ENCODE results near the gene COL5A2. TPM values are rescaled to one million over a fixed set of nuclear protein-coding genes. Genes with fewer than 3 reads are reported as not detected.

COL5A2 gene
- total RNA-seq, 1 experiment from 2014 or later = 15.2 TPM

DNA sequence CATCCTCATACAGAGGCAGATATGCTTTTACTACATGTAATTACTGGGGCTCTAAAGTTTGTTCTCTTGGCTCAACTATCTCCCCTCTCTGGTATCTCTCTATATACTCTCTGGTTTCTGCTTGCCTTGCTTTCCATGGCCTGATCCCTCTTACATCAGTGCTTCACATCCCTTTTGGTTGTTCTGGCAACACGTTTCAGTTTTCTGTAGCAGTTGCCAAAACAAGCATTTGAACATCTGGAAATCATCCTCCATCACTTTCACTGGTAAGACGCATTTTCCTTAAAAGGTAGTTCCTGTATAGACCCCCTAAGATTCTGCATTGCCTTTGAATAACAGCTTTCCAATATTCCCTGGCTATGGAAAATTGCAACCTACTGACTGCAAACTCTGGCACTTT is 25.9 kb downstream of the COL5A2 start:
- in situ Hi-C loops (cut with HindIII; ENCODE audit: low sequenced_read_pairs) = no loop called here
- no peak for DNase-seq (ENCODE audit: low spot score)

DNA sequence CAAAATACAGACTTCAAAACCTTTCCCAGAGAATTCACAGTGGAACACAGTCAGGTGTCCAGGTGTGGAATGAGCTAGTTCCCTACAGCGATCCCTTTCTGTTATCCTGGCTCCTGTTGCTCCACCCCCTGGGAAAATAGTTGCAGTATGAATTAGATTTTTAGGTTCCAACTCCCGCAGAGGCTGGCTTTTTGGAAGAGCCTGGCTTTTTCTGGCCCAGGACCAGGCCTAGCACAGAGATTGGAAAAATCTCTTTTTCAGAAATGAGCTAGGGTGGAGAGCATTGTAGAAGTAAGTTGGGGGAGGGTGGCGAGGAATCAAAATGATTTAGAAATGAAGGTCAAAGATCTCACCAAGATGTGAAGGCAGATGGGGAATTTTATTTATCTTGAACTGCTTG is 27.1 kb downstream of the COL5A2 start:
- DNase-seq (ENCODE audit: low spot score) = no peak
- in situ Hi-C loops (cut with HindIII; ENCODE audit: low sequenced_read_pairs) = no loop called here

GRCh38 chr2:189151906-189152305 is 27.7 kb downstream of the COL5A2 start:
- in situ Hi-C loops (cut with HindIII; ENCODE audit: low sequenced_read_pairs) = no loop called here
- no peak for DNase-seq (ENCODE audit: low spot score)

GRCh38 chr2:189150033-189150432 is 29.5 kb downstream of the COL5A2 start:
- no peak for DNase-seq (ENCODE audit: low spot score)
- in situ Hi-C loops (cut with HindIII; ENCODE audit: low sequenced_read_pairs) = no loop called here

DNA sequence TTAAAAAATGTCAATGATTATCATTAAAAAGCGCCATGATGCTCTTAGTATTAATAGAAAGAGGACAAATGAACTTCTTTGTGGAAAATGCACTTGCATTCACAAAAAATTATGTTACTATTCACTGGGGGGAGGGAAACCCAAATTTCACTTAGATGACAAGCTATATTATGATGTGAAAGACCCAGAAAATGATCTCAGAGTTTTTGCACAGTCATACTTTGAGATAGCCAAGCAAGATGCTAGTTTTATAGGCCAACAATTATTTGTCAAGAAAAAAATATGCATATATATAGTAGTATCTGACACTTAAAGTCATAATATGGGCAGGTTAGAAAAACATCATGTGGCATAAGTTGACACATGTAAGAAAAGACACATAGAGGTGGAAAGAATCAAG is 31.6 kb downstream of the COL5A2 start:
- DNase-seq (ENCODE audit: low spot score) = no peak

DNA sequence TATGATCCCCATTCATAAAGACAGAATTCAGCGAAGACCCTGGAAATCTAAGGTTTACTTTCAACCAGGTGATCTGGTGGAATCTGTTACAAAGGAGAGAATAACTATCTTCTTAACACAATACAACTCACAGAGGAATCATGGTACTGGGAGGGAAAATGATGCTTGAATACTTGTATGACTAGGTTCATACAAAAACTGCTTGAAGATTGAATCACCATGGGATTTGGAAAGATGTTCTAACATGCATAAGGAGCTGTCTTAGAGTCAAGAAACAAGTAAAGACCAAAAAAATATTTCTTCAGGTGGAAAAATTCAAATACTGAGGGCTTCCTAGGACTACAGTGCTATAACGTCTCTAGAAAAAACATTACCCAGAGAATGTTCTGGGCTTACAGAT is 32.2 kb downstream of the COL5A2 start:
- in situ Hi-C loops (cut with HindIII; ENCODE audit: low sequenced_read_pairs) = no loop called here
- DNase-seq (ENCODE audit: low spot score) = no peak

More for the DNA sequence above, 31.6 kb downstream of the COL5A2 start:
- in situ Hi-C loops (cut with HindIII; ENCODE audit: low sequenced_read_pairs) = no loop called here

DNA sequence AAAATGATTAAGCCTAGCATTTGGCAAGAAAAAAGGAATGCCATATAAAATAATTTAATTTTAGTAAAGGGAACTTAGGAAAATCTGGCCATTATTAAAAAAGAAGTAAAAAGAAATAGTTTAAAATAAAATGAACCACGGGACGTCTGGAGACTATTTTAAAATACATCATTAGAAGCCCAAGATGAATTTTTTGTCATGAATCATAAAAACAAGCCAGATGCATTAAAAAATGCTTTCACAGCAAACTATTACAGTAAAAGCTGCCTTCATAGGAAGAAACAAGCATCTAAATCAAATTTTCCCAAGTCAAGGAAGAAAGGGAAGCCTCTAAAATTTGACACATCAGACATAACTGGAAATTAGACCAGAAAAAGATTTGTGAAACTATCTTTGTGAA is 33.0 kb downstream of the COL5A2 start:
- in situ Hi-C loops (cut with HindIII; ENCODE audit: low sequenced_read_pairs) = no loop called here

GRCh38 chr2:189144700-189145211 is 34.8 kb downstream of the COL5A2 start:
- in situ Hi-C loops (cut with HindIII; ENCODE audit: low sequenced_read_pairs) = no loop called here
- no peak for DNase-seq (ENCODE audit: low spot score)

More for the DNA sequence above, 33.0 kb downstream of the COL5A2 start:
- no peak for DNase-seq (ENCODE audit: low spot score)

DNA sequence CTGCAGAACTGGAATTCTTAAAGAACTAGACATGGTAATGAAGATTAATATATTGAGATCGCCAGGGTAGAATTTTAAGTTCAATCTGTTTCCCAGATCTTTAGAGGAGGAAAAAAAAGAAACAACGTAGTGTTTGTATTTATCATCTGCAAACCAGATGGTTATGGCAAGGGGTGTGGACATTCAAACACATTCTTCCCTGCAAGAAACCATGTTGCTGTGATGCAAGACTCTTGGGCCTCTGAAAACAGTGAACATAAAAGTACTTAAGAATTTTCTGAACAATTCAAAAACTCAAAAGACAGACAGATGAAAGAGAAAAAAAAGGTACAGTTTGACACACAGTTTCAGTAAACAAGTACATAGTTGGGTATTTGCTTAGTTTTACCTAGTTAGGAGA is 35.6 kb downstream of the COL5A2 start:
- DNase-seq (ENCODE audit: low spot score) = no peak
- in situ Hi-C loops (cut with HindIII; ENCODE audit: low sequenced_read_pairs) = no loop called here

DNA sequence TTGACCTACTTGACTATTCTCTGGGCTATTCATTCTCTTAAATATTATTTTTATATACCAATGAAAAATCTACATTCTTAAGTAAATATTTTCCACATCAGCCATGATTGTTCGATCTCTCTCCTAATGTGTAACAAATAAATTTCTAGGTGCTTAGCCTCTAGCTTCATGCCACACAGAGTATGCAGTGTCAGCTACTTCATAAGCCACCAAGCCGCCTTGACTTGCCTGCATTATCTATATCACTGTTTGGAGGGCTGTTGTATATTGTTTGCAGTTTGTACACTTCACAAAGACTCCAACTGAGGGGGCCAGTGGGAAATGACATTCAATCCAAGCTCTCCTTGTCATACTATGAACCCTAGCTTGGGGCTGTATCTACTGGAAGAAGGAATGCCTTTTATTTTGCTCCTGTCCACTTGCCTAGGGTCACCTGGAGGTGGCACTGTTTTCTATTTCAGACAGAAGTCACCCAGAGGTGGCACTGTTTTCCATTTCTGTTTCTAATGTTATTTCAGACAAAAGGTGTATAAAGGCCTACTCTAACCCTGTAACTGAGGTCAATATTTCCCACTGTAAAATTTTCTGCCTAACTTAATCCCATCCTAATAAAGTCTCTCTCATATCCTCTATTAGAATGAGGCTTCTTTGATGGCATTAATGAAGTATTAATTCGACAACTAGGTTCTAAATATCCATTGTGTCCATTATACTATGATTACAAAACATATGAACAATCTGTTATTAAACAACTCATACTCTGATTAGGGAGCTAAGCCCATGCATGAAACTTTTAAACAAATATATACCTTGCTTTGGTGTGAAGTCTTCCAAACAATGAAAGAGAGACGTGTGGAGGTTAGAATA is 36.4 kb downstream of the COL5A2 start:
- in situ Hi-C loops (cut with HindIII; ENCODE audit: low sequenced_read_pairs) = no loop called here
- peak; percentile 18 for DNase-seq (ENCODE audit: low spot score)

- no peak for DNase-seq (ENCODE audit: low spot score)
- in situ Hi-C loops (cut with HindIII; ENCODE audit: low sequenced_read_pairs) = no loop called here
Measured at GRCh38 chr2:189138800-189139199, 40.8 kb downstream of the COL5A2 start.

DNA sequence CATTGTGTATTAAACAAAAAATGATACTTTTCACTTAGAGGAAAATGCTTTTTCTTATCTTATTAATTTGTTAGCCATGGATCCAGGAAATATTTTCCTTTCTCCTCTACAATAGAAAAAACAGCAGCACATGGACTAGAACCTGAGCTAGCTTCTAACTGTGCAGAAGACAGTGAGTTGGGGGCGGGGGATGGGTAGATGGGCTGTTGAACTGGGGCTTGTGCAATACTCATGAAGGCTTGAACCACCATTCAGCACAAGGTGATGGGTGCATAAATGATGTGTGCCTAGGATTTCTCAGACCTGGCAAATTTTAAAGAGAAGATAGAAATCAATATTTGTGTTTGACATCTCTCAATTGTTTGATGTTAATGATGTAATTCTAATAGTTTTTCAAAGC is 42.0 kb downstream of the COL5A2 start:
- in situ Hi-C loops (cut with HindIII; ENCODE audit: low sequenced_read_pairs) = no loop called here
- no peak for DNase-seq (ENCODE audit: low spot score)

- in situ Hi-C loops (cut with HindIII; ENCODE audit: low sequenced_read_pairs) = no loop called here
- DNase-seq (ENCODE audit: low spot score) = no peak
Measured at GRCh38 chr2:189134485-189134884, 45.1 kb downstream of the COL5A2 start.

DNA sequence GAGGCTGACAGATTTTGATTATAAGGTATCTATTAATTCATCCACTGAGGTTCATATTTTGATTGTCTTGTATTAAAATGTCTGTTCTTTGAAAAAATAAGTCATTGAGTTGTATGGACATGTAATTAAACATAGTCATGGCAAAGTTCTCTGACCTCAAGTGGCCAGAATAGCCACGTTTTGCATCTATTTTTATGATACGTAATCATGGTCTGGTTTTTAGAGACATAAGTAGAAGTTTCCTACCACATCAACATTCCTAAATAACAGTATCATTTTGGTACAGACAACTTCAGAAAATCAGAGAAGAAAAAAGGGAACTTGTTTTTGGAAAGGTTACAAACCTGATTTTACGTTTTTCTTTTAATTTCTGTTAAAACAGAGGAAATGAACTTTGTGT is 47.6 kb downstream of the COL5A2 start:
- DNase-seq (ENCODE audit: low spot score) = no peak
- in situ Hi-C loops (cut with HindIII; ENCODE audit: low sequenced_read_pairs) = no loop called here

DNA sequence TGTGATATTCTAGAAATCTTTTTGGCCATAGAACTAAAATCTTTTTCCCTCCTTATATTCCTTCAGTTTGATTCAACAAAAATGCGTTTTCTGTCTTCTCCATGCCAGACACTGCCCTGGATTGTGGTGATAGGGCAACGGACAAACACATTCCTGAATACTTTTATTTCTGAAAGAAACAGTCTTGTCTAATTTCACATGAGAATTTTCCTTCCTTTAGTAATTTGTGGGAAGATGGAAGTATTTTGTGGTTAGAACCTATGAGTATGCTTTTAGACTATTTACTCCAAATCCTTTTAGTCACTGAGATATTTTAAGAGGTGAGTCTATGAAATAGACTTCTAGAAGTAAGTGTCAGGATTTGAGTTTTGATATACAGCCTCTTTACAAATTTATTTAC is 49.6 kb downstream of the COL5A2 start:
- in situ Hi-C loops (cut with HindIII; ENCODE audit: low sequenced_read_pairs) = no loop called here

DNA sequence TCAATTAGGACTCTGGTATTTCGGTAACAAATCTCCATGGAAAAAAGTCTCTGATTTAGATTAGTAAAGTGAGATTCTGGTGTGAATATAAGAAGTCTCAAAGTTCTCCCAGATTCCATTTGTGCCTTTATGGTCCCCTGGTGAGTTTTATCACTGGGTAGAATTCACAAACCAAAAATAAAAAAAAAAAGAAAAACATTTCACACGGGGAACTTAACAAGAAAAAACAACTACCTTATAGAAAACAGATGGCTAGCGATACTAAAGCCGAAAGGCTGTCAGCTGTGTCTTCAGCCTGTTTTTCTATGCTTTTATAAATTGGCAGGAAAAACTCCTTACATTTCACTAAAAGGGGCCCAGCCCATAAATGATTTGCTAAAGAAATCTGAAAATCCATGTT is 50.6 kb downstream of the COL5A2 start:
- DNase-seq (ENCODE audit: low spot score) = no peak
- in situ Hi-C loops (cut with HindIII; ENCODE audit: low sequenced_read_pairs) = no loop called here

More for the DNA sequence above, 49.6 kb downstream of the COL5A2 start:
- no peak for DNase-seq (ENCODE audit: low spot score)

DNA sequence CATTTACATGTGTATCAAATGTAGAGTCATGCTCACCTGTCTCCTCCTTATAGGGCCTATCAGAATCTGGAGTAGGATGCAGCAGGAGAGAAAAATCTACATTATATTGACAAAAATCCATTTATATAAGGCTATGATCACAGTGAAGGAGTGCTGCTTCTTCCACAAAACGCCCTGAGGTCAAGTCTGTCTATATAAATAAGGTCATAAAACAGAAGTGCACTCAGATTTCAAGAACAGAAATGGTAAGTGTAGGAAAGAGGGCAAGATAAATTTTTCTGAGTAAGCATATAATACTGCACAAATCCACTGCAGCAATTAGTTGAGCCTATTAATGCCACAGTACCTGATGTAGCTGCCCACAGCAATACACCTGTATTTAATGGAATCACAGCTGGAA is 51.8 kb downstream of the COL5A2 start:
- in situ Hi-C loops (cut with HindIII; ENCODE audit: low sequenced_read_pairs) = no loop called here
- DNase-seq (ENCODE audit: low spot score) = no peak

DNA sequence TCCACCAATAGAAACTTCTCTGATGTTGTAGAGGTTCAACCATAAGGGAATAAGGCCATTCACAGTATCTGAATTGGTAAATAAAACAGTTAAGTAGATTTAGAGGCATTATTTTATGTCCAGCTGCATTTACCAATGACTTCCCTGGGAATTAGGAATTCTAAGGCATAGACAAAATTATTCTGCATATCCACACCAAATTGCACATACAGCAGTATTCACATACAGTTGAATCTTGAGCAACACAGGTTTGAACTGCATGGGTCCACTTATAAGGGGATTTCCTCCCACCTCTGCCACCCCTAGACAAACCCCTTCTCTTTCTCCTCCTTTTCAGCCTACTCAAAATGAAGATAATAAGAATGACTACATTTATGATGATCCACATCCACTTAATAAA is 54.4 kb downstream of the COL5A2 start:
- no peak for DNase-seq (ENCODE audit: low spot score)
- in situ Hi-C loops (cut with HindIII; ENCODE audit: low sequenced_read_pairs) = no loop called here

- in situ Hi-C loops (cut with HindIII; ENCODE audit: low sequenced_read_pairs) = no loop called here
- no peak for DNase-seq (ENCODE audit: low spot score)
Measured at GRCh38 chr2:189124175-189124574, 55.4 kb downstream of the COL5A2 start.

DNA sequence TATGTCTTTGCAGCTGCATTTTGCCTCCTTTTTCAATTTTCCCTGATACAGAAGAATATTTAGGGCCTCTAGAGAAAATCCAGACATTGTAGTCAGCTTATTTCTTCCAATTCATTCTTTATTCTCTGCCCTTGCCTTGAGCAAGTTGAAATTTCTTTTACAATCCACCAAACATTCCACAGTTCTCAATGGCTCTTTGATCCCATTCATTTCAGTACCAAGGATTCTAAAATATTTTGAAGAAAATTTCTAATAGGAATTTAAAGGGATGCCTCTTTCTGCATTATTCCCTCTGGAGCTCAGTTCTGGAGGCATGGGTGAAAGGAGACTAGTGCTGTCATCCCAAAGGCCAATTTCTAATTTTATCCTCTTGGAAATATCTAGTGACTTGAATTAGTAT is 61.2 kb downstream of the COL5A2 start:
- in situ Hi-C loops (cut with HindIII; ENCODE audit: low sequenced_read_pairs) = no loop called here
- no peak for DNase-seq (ENCODE audit: low spot score)

DNA sequence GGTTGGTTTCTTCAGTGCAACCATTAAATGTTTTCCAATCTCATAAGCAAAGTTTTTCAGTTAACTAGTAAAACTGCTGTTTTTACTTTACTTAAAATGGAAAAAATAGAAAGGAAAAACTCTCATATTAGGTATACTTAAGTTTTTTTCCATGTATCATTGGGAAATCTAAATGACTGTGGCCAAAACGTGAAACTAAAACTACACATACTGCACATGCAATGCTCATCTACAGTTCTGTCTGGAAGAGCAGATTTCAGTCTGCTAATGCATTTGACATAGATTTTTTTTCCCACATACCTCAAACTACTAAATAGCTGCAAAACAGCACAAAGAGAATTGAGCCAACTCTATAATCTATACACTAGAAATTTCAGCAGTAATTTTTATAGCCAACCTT is 62.6 kb downstream of the COL5A2 start:
- DNase-seq (ENCODE audit: low spot score) = no peak
- in situ Hi-C loops (cut with HindIII; ENCODE audit: low sequenced_read_pairs) = no loop called here
